Activated CD4-positive, alpha-beta T cell treated with anti-CD3 and anti-CD28 coated beads for 1 hour (primary cell): Measurements from ENCODE around the gene TRMT61A.
"Not testable (repeated sequence)": the region's sequence is repeated elsewhere in the genome, so short reads cannot be mapped to it uniquely, and the experiment has no call there.

Experiments used
- DNase-seq: peaks from one replicate; pipeline ENCODE4 v3.0.0-alpha.2; 2020

TRMT61A gene

GRCh38 chr14:103523575-103523954, 5.4 kb upstream of the TRMT61A start:
- DNase-seq, result no peak

- DNase-seq, result no peak
Measured at GRCh38 chr14:103524002-103524935, 4.7 kb upstream of the TRMT61A start.

- not testable (repeated sequence) for DNase-seq
Measured at GRCh38 chr14:103525430-103526246, 3.4 kb upstream of the TRMT61A start.

- DNase-seq, result no peak
Measured at GRCh38 chr14:103526247-103526913, 2.6 kb upstream of the TRMT61A start.

GRCh38 chr14:103526914-103527248, 2.1 kb upstream of the TRMT61A start:
- no peak for DNase-seq

- DNase-seq, result no peak
Measured at GRCh38 chr14:103527408-103528145, 1.4 kb upstream of the TRMT61A start.

GRCh38 chr14:103528146-103528586, 830 bp upstream of the TRMT61A start:
- DNase-seq, result no peak

GRCh38 chr14:103529383-103530365, 678 bp downstream of the TRMT61A start:
- DNase-seq, result no peak

GRCh38 chr14:103530390-103530789, 1.4 kb downstream of the TRMT61A start:
- no peak for DNase-seq

- no peak for DNase-seq
Measured at GRCh38 chr14:103530831-103531230, 1.8 kb downstream of the TRMT61A start.

- DNase-seq, result no peak
Measured at GRCh38 chr14:103531421-103532215, 2.6 kb downstream of the TRMT61A start.

GRCh38 chr14:103532216-103533136, 3.5 kb downstream of the TRMT61A start:
- no peak for DNase-seq

- no peak for DNase-seq
Measured at GRCh38 chr14:103533137-103533998, 4.4 kb downstream of the TRMT61A start.

- no peak for DNase-seq
Measured at GRCh38 chr14:103533999-103534575, 5.1 kb downstream of the TRMT61A start.

- DNase-seq, result no peak
Measured at GRCh38 chr14:103534576-103535061, 5.6 kb downstream of the TRMT61A start.

- no peak for DNase-seq
Measured at GRCh38 chr14:103535081-103535890, 6.3 kb downstream of the TRMT61A start.
